Hematopoietic multipotent progenitor cell treated with erythropoietin and hydrocortisone succinate and interleukin-3 and kit ligand, for 4 days (in vitro differentiated cells): ENCODE measurements around the gene SUGCT.
"Not testable (repeated sequence)": the region's sequence is repeated elsewhere in the genome, so short reads cannot be mapped to it uniquely, and the experiment has no call there.

ENCODE experiments used
- DNase-seq: peaks from one replicate; pipeline ENCODE4 v3.0.0-alpha.2; 2015

SUGCT gene

DNA sequence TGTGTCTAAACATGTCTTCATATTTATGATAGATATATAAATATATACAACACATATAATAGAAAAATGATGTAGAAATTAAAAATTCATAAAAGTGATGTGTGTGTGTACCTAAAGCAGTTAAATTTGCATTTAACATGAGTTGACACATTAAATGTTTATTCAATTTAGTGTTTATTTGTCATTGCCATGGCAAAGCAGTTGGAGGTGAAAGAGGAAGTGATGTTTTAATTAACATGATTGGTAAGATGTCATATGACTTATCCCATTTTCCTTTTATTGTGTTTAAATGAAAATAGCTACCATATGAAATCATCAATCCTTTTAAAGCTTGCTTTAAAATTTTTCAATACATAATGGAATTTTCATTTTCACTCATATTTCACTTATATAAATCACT lies 452.6 kb downstream of the SUGCT start:
- no peak for DNase-seq

DNA sequence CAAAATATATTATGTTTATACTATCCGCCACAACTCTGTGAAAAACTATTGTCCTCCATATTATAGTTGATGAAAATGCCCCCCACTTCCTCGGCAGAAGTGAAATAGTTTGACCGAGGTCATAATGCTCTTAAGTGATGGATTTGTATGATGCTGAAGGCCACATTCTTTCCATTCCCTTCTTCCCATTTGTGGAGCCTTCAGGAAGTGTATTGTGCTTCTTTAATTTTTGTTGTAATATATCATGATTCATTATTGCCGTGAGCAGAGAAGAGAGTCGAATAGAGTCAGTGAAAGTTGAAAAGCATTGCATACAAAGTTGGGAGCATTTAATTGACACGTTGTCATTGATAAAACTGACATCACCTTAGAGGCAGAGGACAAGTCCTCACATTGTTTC lies 460.3 kb downstream of the SUGCT start:
- DNase-seq, result no peak

DNA sequence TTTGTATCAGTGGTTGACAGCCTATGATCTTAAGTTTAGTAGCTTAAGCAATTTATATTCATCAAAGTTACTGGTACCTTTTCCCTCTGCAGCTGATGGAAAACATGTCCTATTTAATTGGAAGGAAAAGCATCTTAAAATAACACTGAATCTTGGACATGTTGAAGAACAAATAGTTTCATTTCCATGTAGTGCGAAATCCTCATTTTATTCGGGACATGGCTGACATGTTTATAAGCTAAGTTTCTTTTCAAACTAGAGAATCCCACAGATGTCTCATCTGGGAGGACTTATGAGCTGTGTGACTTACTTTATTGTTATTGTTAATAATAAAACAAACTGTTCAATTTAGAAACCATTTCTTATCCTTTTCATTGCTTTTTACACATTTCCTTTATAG lies 461.0 kb downstream of the SUGCT start:
- DNase-seq, result no peak

DNA sequence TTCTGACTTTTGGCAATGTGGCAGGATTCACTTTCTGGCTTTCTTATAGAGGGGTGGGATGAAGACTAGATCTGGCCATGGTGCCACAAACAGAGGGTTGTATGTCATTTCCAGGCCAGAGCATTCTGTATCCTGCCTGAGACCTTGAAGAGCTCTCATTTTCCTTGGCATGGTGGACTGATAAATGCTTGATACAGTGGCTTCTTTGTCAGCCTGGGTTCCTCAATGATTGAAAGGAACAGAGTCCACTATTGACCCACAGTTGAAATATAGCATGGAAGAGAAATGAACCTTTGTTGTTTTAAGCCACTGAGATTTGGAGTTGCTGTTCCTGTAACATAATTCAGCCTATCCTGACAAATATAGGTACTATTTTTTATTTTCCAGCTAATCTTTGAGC lies 462.7 kb downstream of the SUGCT start:
- DNase-seq, result no peak

DNA sequence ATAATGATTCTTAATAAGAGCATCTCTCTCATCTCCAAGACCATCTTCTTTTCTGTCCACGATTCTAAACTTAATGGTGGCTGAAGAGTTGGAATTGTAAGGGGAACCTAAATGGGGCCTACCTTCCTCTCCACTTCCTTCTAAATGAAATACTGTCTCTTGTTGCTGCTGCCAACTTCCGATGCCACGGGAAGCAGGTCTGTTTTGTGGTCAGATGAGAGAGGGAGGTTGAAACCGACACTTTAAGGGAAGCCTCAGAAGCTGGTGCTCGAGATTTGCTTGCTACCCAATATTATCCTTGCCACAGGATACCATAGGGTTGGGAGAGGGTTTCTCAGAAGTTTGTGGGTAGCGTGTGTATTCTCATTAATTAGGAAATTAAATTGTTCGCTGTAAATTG lies 464.1 kb downstream of the SUGCT start:
- DNase-seq, result peak; percentile 77

DNA sequence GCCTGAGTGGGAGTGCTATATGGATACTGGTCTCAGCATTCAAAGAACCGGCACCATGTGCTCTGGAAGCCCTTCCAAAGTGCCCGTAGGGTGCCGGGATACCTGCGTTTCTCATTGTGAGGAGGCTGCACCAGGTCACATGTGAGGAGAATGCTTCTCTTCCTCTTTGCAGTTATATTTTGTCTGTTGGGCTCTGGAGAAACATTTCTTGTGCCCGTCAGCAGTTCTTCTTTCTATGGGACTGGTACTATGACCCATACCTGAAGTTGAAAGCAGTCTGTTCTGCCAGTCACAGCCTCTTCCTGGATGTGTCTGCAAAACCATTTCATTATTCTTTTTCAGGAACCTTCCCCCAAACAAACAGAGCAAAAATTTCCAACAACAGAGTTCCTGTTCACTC lies 465.0 kb downstream of the SUGCT start:
- peak; percentile 19 for DNase-seq

DNA sequence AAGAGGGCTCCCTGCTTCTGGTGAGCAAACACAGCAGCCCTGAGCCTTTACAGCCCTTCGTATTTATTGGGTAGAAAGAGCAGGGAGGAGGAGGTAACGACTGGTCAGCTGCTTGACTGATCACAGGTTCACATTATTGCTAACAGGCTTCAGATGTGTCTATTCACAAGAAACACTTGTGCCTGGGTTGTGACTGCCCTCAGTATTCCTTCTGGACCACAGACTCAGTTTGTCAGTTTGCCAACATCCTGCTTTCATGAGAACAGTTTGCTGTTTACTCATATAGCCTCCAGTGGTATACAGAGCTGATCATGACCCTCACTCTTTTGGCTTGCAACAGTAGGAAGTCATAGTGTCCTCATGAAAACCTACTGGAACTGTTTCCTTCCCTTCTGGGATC lies 467.5 kb downstream of the SUGCT start:
- not testable (repeated sequence) for DNase-seq

DNA sequence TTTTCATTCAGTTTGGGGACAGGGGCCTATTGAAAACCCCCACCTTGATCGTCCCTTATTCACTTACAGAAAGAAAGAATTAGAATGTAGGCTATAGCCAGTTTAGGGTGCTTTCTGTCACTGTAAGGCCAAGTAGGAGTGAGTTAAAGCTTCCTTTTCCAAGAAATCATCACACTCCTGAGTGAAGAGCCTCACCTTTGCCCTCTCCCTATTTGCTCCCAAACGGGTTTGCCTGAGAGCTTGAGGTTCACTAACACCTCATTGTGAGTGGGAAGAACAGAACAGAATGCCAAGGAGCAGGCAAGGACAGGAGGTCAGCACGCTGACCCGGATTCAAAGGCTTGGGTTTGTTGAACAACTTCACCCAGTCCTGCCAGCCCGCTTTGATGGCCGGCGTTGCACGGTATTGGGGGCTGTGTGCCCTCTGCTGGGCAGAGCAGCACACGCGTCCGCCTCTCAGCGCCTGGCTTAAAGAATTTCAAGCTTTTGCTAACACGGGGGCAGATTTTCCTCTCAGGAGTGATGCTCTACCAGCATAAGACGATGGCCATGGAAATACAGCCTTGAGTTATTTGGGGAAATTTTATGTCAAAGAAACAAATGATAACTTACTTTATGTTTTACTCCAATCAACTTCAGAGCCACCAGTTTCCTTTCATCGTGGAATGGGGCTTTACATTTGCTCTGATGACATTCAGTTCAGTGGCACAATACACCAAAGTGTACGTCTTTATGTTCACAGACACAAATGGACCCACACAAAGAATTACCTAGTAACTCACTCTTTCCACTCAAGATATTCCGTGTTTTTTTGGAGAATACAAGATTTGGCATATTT lies 470.0 kb downstream of the SUGCT start:
- peak; percentile 82 for DNase-seq

DNA sequence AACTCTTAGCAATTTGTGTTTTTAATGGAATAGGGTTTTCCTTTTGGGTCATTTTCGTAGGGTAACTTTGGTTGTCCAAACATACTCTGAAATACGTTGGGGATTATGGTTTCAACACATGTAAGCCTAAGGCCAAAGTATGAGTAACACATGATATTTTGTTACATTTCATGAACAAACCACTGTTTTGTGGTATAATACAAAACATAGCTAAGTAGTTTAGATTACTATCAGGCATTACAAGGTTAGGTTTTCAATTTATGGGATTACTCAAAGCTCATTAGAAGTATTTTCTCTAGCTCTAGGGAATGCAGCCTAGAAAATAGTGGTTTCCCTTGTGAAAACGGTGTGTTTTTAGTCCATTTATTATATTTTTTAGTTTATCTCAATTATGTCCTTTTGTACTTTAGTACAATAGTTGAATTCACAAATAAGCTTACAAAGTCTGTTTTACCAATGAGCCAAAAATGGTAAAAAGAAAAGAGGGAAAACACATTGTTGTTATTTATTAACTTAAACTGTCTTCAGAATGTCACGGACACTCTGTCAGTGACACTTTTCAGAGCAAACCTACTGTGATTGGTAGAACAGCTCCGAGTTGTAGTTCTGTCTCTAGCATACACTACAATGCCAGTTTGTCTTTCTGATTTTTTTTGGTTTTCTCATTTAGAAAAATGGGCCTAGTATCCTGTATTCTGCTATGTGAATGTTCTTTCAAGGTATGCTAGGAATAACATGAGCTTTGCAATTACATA lies 473.7 kb downstream of the SUGCT start:
- DNase-seq, result no peak

DNA sequence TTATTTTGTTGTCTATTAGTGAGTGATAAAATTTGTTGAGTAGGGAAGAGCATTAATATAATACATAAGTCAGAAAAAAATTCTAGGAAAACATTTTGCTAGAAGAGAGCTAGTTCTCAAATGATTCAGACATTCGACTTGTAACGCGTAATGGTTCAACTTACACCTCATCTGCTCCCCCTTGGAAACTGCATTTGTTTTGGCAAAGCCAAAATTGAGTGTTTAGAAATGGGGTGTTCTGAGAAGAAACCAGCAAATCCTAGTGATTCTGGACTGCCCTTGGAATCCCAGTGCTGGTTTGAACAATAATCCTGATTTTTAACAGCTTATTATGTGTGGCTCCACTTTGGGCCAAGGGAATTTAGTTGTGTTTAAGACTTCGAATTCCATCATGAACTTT lies 475.7 kb downstream of the SUGCT start:
- DNase-seq, result no peak

DNA sequence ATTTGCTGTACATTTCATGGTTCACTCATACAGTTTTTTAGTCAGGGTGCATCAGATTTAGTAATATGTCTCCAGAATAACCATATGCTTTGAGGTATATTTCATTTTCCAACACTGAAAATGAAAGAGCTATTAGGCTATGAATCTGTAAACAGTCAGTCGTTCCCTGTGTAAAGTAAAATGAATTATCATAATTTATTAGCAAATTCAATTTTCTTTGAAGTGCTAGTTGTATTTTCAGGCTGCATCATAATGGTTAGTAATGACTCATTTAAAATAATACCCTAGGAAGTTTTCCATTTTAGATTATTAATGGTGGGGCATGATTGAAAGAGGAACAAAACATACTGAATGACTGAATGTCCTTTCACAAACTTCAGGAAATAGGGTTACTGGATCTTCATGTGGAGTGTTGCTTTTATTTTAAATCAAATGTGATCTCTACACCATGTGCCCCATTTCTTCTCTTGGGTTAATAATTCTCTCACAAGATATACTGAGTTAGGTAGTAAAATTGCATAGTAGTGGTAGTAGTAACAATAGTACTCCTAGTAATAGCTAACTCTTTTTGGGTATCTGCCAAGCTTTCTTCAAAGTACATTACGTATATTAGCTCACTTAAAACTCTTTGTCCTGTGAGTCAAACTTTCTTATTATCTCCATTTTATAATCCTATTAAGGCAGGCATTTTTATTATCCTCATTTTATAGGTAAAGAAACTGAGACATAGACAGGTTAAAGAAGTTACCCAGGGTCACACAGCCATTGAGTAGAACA lies 476.5 kb downstream of the SUGCT start:
- no peak for DNase-seq

DNA sequence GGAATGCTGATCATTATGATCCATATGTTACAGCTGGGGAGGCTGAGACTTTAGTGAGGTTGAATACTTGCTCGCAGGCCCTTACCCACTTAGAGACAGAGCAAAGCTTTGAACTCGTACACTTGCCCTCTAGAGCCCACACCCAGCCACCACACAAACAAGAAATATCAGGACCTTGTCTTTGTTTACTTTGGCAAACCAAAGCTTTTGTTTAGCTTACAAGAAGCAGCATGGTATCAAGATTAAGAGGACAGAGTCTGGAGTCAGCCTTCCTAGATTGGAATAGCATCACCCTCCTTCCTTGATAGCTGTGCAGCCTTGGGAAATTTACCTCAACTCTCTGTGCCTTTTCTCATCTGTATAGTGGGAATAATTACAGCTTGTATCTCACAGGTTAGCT lies 477.5 kb downstream of the SUGCT start:
- no peak for DNase-seq

DNA sequence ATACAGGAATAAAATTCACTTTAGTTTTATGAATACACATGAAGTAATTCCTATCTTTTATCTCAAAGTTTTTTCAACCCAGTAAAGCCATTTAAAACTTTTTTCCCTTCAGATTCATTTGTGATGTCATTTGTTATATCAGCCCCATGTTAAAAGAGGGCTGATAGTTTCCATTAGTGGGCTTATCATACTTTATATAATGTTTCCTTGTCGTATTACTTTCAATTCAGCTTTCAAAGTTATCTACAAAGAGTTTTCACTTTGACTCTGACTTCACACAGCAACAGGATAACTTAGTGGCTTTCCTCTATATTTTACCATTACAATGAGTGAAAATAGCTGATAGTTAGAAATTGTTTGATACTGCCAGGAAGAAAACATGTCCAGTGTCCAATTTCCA lies 484.8 kb downstream of the SUGCT start:
- DNase-seq, result no peak

DNA sequence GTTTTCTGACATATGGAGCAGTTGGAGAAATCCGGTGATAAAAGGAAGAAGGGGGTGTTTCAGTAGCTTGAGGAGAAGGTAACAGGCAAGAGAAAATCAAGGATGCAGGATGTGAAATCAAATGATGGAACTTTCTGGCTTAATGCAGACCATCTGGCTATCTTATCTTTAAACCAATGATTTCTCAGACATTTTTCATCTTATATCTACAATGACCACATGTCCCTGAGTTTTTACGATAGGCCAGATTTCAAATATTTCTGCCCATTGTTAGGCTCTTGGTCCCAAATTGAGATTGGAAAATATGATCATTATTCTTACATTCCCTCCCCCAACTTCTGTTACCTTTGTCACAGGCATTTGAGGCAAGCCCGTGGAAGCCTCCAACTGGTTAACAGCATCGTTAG lies 486.8 kb downstream of the SUGCT start:
- DNase-seq, result no peak

DNA sequence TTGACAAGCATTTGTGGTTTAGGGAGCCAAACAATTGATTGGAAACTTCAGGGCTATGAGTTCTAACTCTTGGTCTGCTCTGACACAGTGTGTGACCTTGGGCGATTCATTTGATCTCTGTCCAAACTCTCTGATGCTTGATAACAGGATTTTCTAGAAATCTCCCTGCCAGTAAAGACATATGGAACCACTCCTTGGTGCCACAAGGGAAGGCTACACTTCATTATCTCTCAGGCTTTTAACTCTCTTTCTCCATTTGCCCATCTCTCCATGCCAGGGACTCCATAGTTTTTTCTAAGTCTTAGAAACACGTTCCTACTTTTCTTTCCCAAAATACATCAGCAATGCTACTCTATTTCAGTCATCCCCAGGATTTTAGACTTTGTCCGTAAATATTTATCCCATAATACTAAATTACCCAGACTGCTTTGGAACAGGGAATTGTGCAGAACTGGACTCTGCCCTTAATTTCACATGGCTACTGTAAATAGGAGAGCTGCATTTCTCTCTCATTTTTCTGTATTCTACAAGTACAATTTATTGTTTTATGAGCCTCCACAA lies 488.2 kb downstream of the SUGCT start:
- no peak for DNase-seq

DNA sequence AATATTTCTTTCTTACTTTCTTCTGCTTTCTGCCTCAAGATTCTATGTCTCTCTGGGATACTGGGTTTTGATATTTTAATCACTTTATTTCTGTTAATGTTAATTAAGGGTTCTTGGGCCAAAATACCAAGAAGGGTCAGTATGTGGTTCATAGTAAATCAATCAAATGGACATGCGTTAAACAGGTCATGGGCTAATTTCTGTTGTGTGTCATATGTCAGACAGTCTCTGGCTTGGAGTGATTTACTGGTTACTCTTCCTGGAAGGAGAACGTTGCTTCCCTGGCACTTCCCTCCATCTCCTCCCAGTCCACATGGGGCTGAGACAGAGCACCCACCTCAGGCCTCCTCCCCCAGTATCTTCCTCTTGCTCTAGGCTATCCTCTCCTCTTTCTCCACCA lies 489.1 kb downstream of the SUGCT start:
- no peak for DNase-seq

DNA sequence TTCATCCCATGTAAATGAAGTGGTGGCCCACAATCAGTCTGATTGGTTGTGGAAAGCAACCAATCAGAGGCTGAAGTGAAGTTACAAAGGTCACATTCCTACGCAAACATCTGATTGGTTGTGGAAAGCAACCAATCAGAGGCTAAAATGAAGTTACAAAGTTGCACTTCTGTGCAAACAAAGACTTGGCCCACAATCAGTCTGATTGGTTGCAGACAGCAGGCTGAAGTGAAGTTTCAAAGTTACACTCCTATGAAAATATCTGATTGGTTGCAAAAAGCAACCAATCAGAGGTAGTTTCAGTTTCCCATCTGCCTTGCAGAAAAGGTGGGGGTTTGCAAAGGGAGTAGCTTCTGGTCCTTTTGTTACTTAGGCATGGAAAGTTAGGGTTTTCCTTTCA lies 492.6 kb downstream of the SUGCT start:
- DNase-seq, result not testable (repeated sequence)

DNA sequence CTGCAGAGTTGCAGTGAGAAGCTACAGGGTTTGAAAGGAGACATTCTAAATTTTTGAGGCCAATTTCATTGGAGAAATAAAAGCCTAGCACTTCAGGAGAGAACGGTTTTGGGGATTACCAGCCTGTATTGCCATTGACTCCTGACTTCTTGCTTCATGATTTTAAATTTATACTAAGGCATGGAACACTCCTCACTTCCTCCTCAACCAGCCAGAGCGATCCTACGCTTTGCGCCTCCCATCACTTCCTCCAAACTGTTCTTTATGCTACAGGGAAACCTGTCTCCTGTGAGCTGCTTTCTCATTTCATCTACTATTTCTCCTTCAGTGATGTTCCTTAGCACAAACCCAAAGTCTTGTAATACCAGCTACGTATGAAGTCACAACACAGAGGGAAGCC lies 495.1 kb downstream of the SUGCT start:
- no peak for DNase-seq

DNA sequence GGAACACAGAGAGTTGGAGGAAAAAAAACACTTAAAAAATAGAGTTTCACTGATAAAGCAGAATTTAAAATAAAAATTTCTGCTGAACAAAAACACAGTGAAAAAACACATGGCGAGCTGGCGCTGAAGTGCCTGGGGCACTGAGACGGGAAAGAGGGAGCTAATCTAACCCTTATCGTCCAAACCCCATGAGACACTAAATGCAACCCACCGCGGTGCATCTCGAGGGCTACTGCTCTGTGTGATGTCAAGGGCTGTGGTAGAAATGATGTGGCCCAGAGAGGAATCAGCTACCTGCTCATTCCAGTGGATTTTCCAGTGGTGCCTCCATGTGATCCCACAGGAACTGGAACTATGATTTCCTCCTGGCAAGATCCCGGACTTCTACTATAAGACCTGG lies 499.3 kb downstream of the SUGCT start:
- no peak for DNase-seq

DNA sequence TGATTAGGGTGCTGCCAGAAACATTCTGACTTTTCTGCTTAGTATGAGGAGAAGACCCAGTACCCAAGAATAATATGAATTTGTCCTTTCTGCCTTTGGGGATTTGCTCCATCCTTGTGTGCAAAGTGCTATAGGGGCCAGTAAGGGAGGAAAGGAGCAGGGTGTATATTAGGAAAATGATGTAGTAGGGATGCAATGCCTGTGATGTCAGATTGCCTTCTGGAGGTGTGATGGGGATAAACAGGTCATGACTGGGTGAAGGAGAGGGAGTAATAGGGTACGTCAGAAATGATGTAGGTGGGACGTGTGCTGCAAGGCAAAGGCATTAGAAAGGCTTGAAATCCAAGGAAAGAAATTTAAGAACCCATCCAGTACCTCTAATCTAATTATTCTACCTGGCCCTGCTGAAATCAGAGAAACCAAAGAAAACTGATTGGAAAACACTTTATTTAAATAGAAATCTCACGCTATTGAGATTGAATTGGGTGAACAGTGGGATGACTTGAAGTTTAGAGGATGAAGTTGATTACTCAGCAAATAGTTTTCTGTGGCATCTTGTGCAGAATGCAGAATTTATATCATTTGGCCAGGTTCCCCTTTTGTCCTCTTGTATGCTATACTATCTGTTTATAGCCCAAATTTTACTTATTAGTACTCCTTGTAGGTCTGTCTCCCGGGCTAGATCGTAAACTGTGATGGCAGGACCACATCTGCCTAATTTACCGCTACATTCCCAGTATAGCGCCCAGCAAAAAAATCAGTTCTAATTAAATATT lies 503.9 kb downstream of the SUGCT start:
- peak; percentile 15 for DNase-seq

DNA sequence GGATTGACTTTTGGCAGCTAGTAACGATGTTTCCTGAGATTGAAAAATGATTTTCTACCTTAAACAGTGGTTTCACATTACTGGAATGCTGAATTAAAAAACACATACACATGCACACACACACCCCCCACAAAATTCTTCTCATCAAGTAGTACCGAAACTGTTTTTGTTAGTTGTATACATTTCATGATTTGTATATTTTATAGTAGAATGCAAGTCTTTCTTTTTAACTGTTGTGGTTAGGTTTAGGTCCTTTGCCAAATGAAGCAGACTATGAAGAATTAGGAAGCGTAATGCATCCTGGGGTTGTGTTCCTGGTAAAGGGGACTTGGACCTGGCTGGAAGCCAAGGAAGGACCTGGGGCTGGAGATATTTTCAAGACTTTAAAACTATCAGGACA lies 505.8 kb downstream of the SUGCT start:
- DNase-seq, result no peak

DNA sequence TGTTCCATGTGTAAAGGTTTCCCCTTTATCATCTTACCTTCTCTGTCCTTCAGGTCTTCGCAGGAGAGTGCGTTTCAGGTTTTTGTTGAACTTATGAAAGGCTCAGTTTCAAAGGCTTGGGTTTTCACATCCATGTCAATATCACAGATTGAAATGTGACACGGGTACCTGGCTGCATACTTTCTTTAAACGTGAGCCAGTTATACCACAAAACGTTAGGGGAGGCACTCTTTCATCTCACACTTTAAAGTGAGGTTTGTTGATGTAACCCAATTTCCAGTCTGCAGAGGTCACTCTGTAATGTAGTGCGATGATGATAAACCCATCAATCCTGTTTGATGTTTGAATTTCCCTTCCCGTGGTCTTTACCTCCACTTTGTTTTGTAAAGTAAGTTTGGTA lies 506.9 kb downstream of the SUGCT start:
- no peak for DNase-seq

DNA sequence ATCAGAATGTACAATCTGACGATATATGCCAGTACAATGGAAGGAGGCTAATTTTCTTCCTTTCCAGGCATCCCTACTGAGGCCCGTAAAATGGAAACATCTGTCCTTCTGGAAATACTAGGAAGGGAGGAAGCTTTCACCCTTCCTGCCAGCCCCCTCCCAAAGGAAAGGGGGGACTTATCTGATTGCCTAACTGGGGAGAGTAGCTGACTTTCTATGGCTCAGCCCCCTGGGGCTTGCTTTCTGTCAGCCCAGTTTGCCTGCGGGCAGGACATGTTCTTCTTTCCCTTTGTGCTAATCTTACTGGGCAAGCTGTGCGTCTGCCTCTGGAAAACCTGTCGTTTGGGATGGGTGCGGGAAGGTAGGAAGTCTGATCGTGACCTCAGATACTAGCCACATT lies 508.9 kb downstream of the SUGCT start:
- DNase-seq, result no peak
